HTERT RPE-1 (cell line): Measurements from ENCODE around the gene GASK1A.
"Not testable (repeated sequence)": the region's sequence is repeated elsewhere in the genome, so short reads cannot be mapped to it uniquely, and the experiment has no call there.

ENCODE experiments used
- in situ Hi-C: fragments of 300-500 bp; cut with MboI; formaldehyde crosslinking; loops from 4 replicates; pipeline ENCODE4 v1.14.3; 2020; ENCODE audit warnings: low sequenced_read_pairs

The GASK1A gene

GRCh38 chr3:42979044-42979972 lies at the start of gene GASK1A:
GASK1A (plus strand) TSS chr3:42979311; CDS start chr3:42979643, 332 bp downstream.
- in situ Hi-C loops = no loop called here

- in situ Hi-C loops = no loop called here
Observed at GRCh38 chr3:42934111-42934510, 45.0 kb upstream of the GASK1A start.

- in situ Hi-C loops = no loop called here
Observed at GRCh38 chr3:42934910-42935309, 44.2 kb upstream of the GASK1A start.

- in situ Hi-C loops = no loop called here
Observed at GRCh38 chr3:42935472-42935871, 43.6 kb upstream of the GASK1A start.

- in situ Hi-C loops = no loop called here
Observed at GRCh38 chr3:42936157-42936981, 42.7 kb upstream of the GASK1A start.

- in situ Hi-C loops = no loop called here
Observed at GRCh38 chr3:42937334-42937733, 41.8 kb upstream of the GASK1A start.

GRCh38 chr3:42942693-42943092 lies 36.4 kb upstream of the GASK1A start:
- in situ Hi-C loops = no loop called here

GRCh38 chr3:42946050-42946449 lies 33.1 kb upstream of the GASK1A start:
- in situ Hi-C loops = no loop called here

- in situ Hi-C loops = no loop called here
Observed at GRCh38 chr3:42957573-42957972, 21.5 kb upstream of the GASK1A start.

GRCh38 chr3:42960282-42960681 lies 18.8 kb upstream of the GASK1A start:
- in situ Hi-C loops = no loop called here

GRCh38 chr3:42960786-42961185 lies 18.3 kb upstream of the GASK1A start:
- in situ Hi-C loops = no loop called here

- in situ Hi-C loops = no loop called here
Observed at GRCh38 chr3:42961633-42962032, 17.5 kb upstream of the GASK1A start.

- in situ Hi-C loops = no loop called here
Observed at GRCh38 chr3:42963269-42963668, 15.8 kb upstream of the GASK1A start.

- in situ Hi-C loops = no loop called here
Observed at GRCh38 chr3:42964266-42964665, 14.8 kb upstream of the GASK1A start.

GRCh38 chr3:42970557-42970956 lies 8.6 kb upstream of the GASK1A start:
- in situ Hi-C loops = no loop called here

- in situ Hi-C loops = no loop called here
Observed at GRCh38 chr3:42970976-42971772, 7.9 kb upstream of the GASK1A start.

- in situ Hi-C loops = not testable (repeated sequence)
Observed at GRCh38 chr3:42974906-42975305, 4.2 kb upstream of the GASK1A start.

GRCh38 chr3:42975456-42975855 lies 3.7 kb upstream of the GASK1A start:
- in situ Hi-C loops = no loop called here

- in situ Hi-C loops = no loop called here
Observed at GRCh38 chr3:42975955-42976354, 3.2 kb upstream of the GASK1A start.

GRCh38 chr3:42980209-42980608 lies 1.1 kb downstream of the GASK1A start:
- in situ Hi-C loops = no loop called here

GRCh38 chr3:42980909-42981308 lies 1.8 kb downstream of the GASK1A start:
- in situ Hi-C loops = no loop called here
